ENCODE data around the gene PDE4B.

Gene PDE4B

GRCh38 chr1:66247415-66248208 lies 454.9 kb downstream of the PDE4B start:
- Histone ChIP-seq H3K4me3 (ENCODE audit: low read length) (no peak overlapping the region), H3K9ac (ENCODE audit: low read depth, low read length) (no peak overlapping the region), H3K27me3 (ENCODE audit: control insufficient read depth, insufficient read depth, low read length) (no peaks in the 10 kb centered on the region), H3K9me3 (replicated peaks; ENCODE audit: low read length) (no peaks in the 10 kb centered on the region), H3K4me2 (ENCODE audit: low read length) (no peak overlapping the region), H3K4me1 (ENCODE audit: control insufficient read depth, insufficient read depth, low read length) (peaks cover 20% of the 10 kb centered on the region), H3K36me3 (ENCODE audit: insufficient read depth, low read length) (no peaks in the 10 kb centered on the region)

GRCh38 chr1:66248257-66248656 lies 455.6 kb downstream of the PDE4B start:
- Histone ChIP-seq H3K4me2 (ENCODE audit: low read length) (no peak overlapping the region), H3K4me1 (ENCODE audit: control insufficient read depth, insufficient read depth, low read length) (peaks cover 15% of the 10 kb centered on the region), H3K9ac (ENCODE audit: low read depth, low read length) (no peak overlapping the region), H3K36me3 (ENCODE audit: insufficient read depth, low read length) (no peaks in the 10 kb centered on the region), H3K27me3 (ENCODE audit: control insufficient read depth, insufficient read depth, low read length) (no peaks in the 10 kb centered on the region), H3K9me3 (replicated peaks; ENCODE audit: low read length) (no peaks in the 10 kb centered on the region), H3K4me3 (ENCODE audit: low read length) (no peak overlapping the region)

GRCh38 chr1:66248746-66249145 lies 456.1 kb downstream of the PDE4B start:
- H3K36me3 ChIP-seq (ENCODE audit: insufficient read depth, low read length), result no peaks in the 10 kb centered on the region
- no peak overlapping the region for H3K4me3 ChIP-seq (ENCODE audit: low read length)
- H3K4me1 ChIP-seq (ENCODE audit: control insufficient read depth, insufficient read depth, low read length), result peaks cover 10% of the 10 kb centered on the region
- no peaks in the 10 kb centered on the region for H3K9me3 ChIP-seq (replicated peaks; ENCODE audit: low read length)
- H3K27me3 ChIP-seq (ENCODE audit: control insufficient read depth, insufficient read depth, low read length), result no peaks in the 10 kb centered on the region
- H3K4me2 ChIP-seq (ENCODE audit: low read length), result no peak overlapping the region
- no peak overlapping the region for H3K9ac ChIP-seq (ENCODE audit: low read depth, low read length)

- no peak overlapping the region for H3K9ac ChIP-seq (ENCODE audit: low read depth, low read length)
- H3K4me3 ChIP-seq (ENCODE audit: low read length), result no peak overlapping the region
- no peaks in the 10 kb centered on the region for H3K4me1 ChIP-seq (ENCODE audit: control insufficient read depth, insufficient read depth, low read length)
- no peaks in the 10 kb centered on the region for H3K9me3 ChIP-seq (replicated peaks; ENCODE audit: low read length)
- H3K27me3 ChIP-seq (ENCODE audit: control insufficient read depth, insufficient read depth, low read length), result no peaks in the 10 kb centered on the region
- no peak overlapping the region for H3K4me2 ChIP-seq (ENCODE audit: low read length)
- H3K36me3 ChIP-seq (ENCODE audit: insufficient read depth, low read length), result no peaks in the 10 kb centered on the region
Observed at GRCh38 chr1:66250075-66250474, 457.4 kb downstream of the PDE4B start.

- Histone ChIP-seq H3K27me3 (ENCODE audit: control insufficient read depth, insufficient read depth, low read length) (no peaks in the 10 kb centered on the region), H3K4me3 (ENCODE audit: low read length) (no peak overlapping the region), H3K4me1 (ENCODE audit: control insufficient read depth, insufficient read depth, low read length) (no peaks in the 10 kb centered on the region), H3K9ac (ENCODE audit: low read depth, low read length) (no peak overlapping the region), H3K36me3 (ENCODE audit: insufficient read depth, low read length) (no peaks in the 10 kb centered on the region), H3K9me3 (replicated peaks; ENCODE audit: low read length) (no peaks in the 10 kb centered on the region), H3K4me2 (ENCODE audit: low read length) (no peak overlapping the region)
Observed at GRCh38 chr1:66250478-66250877, 457.8 kb downstream of the PDE4B start.

GRCh38 chr1:66251546-66251945 lies 458.9 kb downstream of the PDE4B start:
- H3K36me3 ChIP-seq (ENCODE audit: insufficient read depth, low read length), result no peaks in the 10 kb centered on the region
- H3K9me3 ChIP-seq (replicated peaks; ENCODE audit: low read length), result no peaks in the 10 kb centered on the region
- H3K27me3 ChIP-seq (ENCODE audit: control insufficient read depth, insufficient read depth, low read length), result no peaks in the 10 kb centered on the region
- no peak overlapping the region for H3K4me3 ChIP-seq (ENCODE audit: low read length)
- H3K9ac ChIP-seq (ENCODE audit: low read depth, low read length), result no peak overlapping the region
- H3K4me2 ChIP-seq (ENCODE audit: low read length), result no peak overlapping the region
- no peaks in the 10 kb centered on the region for H3K4me1 ChIP-seq (ENCODE audit: control insufficient read depth, insufficient read depth, low read length)

GRCh38 chr1:66253330-66253921 lies 460.7 kb downstream of the PDE4B start:
- Histone ChIP-seq H3K9ac (ENCODE audit: low read depth, low read length) (no peak overlapping the region), H3K4me2 (ENCODE audit: low read length) (no peak overlapping the region), H3K9me3 (replicated peaks; ENCODE audit: low read length) (no peaks in the 10 kb centered on the region), H3K36me3 (ENCODE audit: insufficient read depth, low read length) (no peaks in the 10 kb centered on the region), H3K4me1 (ENCODE audit: control insufficient read depth, insufficient read depth, low read length) (no peaks in the 10 kb centered on the region), H3K4me3 (ENCODE audit: low read length) (no peak overlapping the region), H3K27me3 (ENCODE audit: control insufficient read depth, insufficient read depth, low read length) (no peaks in the 10 kb centered on the region)

- H3K4me3 ChIP-seq (ENCODE audit: low read length), result no peak overlapping the region
- H3K4me2 ChIP-seq (ENCODE audit: low read length), result no peak overlapping the region
- H3K4me1 ChIP-seq (ENCODE audit: control insufficient read depth, insufficient read depth, low read length), result no peaks in the 10 kb centered on the region
- H3K9me3 ChIP-seq (replicated peaks; ENCODE audit: low read length), result no peaks in the 10 kb centered on the region
- no peaks in the 10 kb centered on the region for H3K36me3 ChIP-seq (ENCODE audit: insufficient read depth, low read length)
- H3K9ac ChIP-seq (ENCODE audit: low read depth, low read length), result no peak overlapping the region
- no peaks in the 10 kb centered on the region for H3K27me3 ChIP-seq (ENCODE audit: control insufficient read depth, insufficient read depth, low read length)
Observed at GRCh38 chr1:66254785-66255184, 462.1 kb downstream of the PDE4B start.

GRCh38 chr1:66256629-66257572 lies 464.2 kb downstream of the PDE4B start:
- no peak overlapping the region for H3K4me2 ChIP-seq (ENCODE audit: low read length)
- no peaks in the 10 kb centered on the region for H3K27me3 ChIP-seq (ENCODE audit: control insufficient read depth, insufficient read depth, low read length)
- H3K9me3 ChIP-seq (replicated peaks; ENCODE audit: low read length), result no peaks in the 10 kb centered on the region
- H3K4me3 ChIP-seq (ENCODE audit: low read length), result no peak overlapping the region
- H3K4me1 ChIP-seq (ENCODE audit: control insufficient read depth, insufficient read depth, low read length), result peaks cover 5% of the 10 kb centered on the region
- H3K9ac ChIP-seq (ENCODE audit: low read depth, low read length), result no peak overlapping the region
- H3K36me3 ChIP-seq (ENCODE audit: insufficient read depth, low read length), result no peaks in the 10 kb centered on the region

GRCh38 chr1:66258404-66259105 lies 465.9 kb downstream of the PDE4B start:
- Histone ChIP-seq H3K4me2 (ENCODE audit: low read length) (no peak overlapping the region), H3K9ac (ENCODE audit: low read depth, low read length) (no peak overlapping the region), H3K36me3 (ENCODE audit: insufficient read depth, low read length) (no peaks in the 10 kb centered on the region), H3K4me3 (ENCODE audit: low read length) (no peak overlapping the region), H3K27me3 (ENCODE audit: control insufficient read depth, insufficient read depth, low read length) (no peaks in the 10 kb centered on the region), H3K9me3 (replicated peaks; ENCODE audit: low read length) (no peaks in the 10 kb centered on the region), H3K4me1 (ENCODE audit: control insufficient read depth, insufficient read depth, low read length) (peaks cover 13% of the 10 kb centered on the region)

- Histone ChIP-seq H3K36me3 (ENCODE audit: insufficient read depth, low read length) (no peaks in the 10 kb centered on the region), H3K4me2 (ENCODE audit: low read length) (no peak overlapping the region), H3K27me3 (ENCODE audit: control insufficient read depth, insufficient read depth, low read length) (no peaks in the 10 kb centered on the region), H3K4me1 (ENCODE audit: control insufficient read depth, insufficient read depth, low read length) (peaks cover 17% of the 10 kb centered on the region), H3K4me3 (ENCODE audit: low read length) (no peak overlapping the region), H3K9ac (ENCODE audit: low read depth, low read length) (no peak overlapping the region), H3K9me3 (replicated peaks; ENCODE audit: low read length) (no peaks in the 10 kb centered on the region)
Observed at GRCh38 chr1:66261364-66261763, 468.7 kb downstream of the PDE4B start.
